ENCODE data around the gene CACNA1C. TPM values are rescaled to one million over a fixed set of nuclear protein-coding genes. Genes with fewer than 3 reads are reported as not detected.

The CACNA1C gene
- total and polyA plus RNA-seq, 2 of the 4 experiments (the other 2 are of a cell fraction) = 1.6 to 2.6 TPM

DNA sequence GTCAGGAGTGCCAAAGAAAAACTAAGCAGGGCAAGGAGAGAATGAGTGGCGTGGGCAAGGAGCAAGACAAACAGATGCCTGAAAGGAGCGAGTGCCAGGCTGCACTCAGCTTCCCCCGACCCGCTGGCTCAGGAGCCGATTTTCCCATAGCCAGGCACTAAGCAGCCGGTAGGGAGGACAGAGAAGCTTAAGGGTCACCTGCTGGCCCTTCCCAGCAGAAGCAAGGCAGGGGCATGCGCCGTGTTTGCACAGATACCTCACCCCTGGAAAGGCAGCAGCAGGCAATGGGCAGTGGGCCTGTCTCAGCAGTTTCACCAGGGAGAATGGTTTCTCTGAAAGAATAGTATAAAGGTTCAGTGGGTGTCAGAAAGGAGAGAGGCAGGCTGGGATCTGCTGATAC lies 637.1 kb downstream of the CACNA1C start:
- ChIA-PET POLR2A (ENCODE audit: unreplicated experiment) (no interaction called here), CTCF (no interaction called here)
- H3K9me3 ChIP-seq (ENCODE audit: control insufficient read depth, insufficient read depth, low read length) = no peaks in the 10 kb centered on the region

More for the DNA sequence above, 637.1 kb downstream of the CACNA1C start:
- no peak overlapping the region for H3K4ac ChIP-seq (ENCODE audit: low read depth, low read length)
- H4K8ac ChIP-seq (ENCODE audit: low read depth in 2 of 2, low read length in 2 of 2) = no peak overlapping the region
- ATAC-seq (ENCODE audit: low read depth) (no peak), DNase-seq (no peak)
- H2BK15ac ChIP-seq (ENCODE audit: low read depth, low read length) = no peak overlapping the region
- no CpG with 5 or more reads among the region's 8 CpGs for WGBS, 2 experiments (ENCODE audit: extremely low coverage in 2 of 2, insufficient read length in 1 of 2)
- peaks cover 19% of the 10 kb centered on the region for H3K36me3 ChIP-seq (ENCODE audit: control insufficient read depth, insufficient read depth, low read length)
- H3K9me1 ChIP-seq (ENCODE audit: insufficient read depth, low read length) = peaks cover 3% of the 10 kb centered on the region; the same call in 1 of the 2 replicates
- no peak overlapping the region for H2AK5ac ChIP-seq (ENCODE audit: low read depth, low read length)
- H2BK120ac ChIP-seq (ENCODE audit: low read depth, low read length) = no peak overlapping the region
- H3K27me3 ChIP-seq (ENCODE audit: control insufficient read depth, insufficient read depth, low read length) = peaks cover 8% of the 10 kb centered on the region
- no peak overlapping the region for H3K18ac ChIP-seq (ENCODE audit: low read depth, low read length)
- intact Hi-C loops (cut with micrococcal nuclease) (no loop called here), in situ Hi-C loops (cut with MboI; ENCODE audit: low sequenced_read_pairs) (no loop called here), dilution Hi-C loops (cut with HindIII; ENCODE audit: low sequenced_read_pairs, unreplicated experiment) (no loop called here)
- H3K56ac ChIP-seq (ENCODE audit: extremely low read depth, insufficient read depth, low read length) = no peak overlapping the region
- no peak overlapping the region for H3K23ac ChIP-seq (ENCODE audit: low read depth, low read length)
- H4K20me1 ChIP-seq (ENCODE audit: insufficient read depth, low read length) = no peaks in the 10 kb centered on the region
- no peak for TF ChIP-seq MAZ (IDR thresholded peaks at IDR 0.05; ENCODE audit: borderline replicate concordance, low read depth, low read length)
- TF ChIP-seq, protein P1, sequence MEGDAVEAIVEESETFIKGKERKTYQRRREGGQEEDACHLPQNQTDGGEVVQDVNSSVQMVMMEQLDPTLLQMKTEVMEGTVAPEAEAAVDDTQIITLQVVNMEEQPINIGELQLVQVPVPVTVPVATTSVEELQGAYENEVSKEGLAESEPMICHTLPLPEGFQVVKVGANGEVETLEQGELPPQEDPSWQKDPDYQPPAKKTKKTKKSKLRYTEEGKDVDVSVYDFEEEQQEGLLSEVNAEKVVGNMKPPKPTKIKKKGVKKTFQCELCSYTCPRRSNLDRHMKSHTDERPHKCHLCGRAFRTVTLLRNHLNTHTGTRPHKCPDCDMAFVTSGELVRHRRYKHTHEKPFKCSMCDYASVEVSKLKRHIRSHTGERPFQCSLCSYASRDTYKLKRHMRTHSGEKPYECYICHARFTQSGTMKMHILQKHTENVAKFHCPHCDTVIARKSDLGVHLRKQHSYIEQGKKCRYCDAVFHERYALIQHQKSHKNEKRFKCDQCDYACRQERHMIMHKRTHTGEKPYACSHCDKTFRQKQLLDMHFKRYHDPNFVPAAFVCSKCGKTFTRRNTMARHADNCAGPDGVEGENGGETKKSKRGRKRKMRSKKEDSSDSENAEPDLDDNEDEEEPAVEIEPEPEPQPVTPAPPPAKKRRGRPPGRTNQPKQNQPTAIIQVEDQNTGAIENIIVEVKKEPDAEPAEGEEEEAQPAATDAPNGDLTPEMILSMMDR (conservative IDR thresholded peaks at IDR 0.05; ENCODE audit: low read depth, low read length) = no peak
- TF ChIP-seq MAFK (IDR thresholded peaks at IDR 0.05; ENCODE audit: low read depth, low read length) = no peak
- TF ChIP-seq FOS (IDR thresholded peaks at IDR 0.05; ENCODE audit: low read depth, low read length) = no peak
- TF ChIP-seq, protein P2, sequence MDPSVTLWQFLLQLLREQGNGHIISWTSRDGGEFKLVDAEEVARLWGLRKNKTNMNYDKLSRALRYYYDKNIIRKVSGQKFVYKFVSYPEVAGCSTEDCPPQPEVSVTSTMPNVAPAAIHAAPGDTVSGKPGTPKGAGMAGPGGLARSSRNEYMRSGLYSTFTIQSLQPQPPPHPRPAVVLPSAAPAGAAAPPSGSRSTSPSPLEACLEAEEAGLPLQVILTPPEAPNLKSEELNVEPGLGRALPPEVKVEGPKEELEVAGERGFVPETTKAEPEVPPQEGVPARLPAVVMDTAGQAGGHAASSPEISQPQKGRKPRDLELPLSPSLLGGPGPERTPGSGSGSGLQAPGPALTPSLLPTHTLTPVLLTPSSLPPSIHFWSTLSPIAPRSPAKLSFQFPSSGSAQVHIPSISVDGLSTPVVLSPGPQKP (IDR thresholded peaks at IDR 0.05; ENCODE audit: borderline replicate concordance, low read depth, low read length) = no peak
- no peak for TF ChIP-seq BHLHE40 (IDR thresholded peaks at IDR 0.05; ENCODE audit: low read depth, low read length)
- TF ChIP-seq CEBPB (IDR thresholded peaks at IDR 0.05; ENCODE audit: low read depth, low read length) = no peak
- no peak for TF ChIP-seq MXI1 (IDR thresholded peaks at IDR 0.05; ENCODE audit: borderline replicate concordance, low read depth, low read length)
- TF ChIP-seq NFE2L2 (IDR thresholded peaks at IDR 0.05; ENCODE audit: low read depth, low read length) = no peak
- TF ChIP-seq CHD1 (IDR thresholded peaks at IDR 0.05; ENCODE audit: low read depth, low read length) = no peak
- no peak for TF ChIP-seq RFX5 (IDR thresholded peaks at IDR 0.05; ENCODE audit: low read depth, low read length)
- no peak for TF ChIP-seq RAD21 (IDR thresholded peaks at IDR 0.05; ENCODE audit: low read length)
- TF ChIP-seq RCOR1 (IDR thresholded peaks at IDR 0.05; ENCODE audit: insufficient replicate concordance, low read length) = no peak
- TF ChIP-seq, protein P3, sequence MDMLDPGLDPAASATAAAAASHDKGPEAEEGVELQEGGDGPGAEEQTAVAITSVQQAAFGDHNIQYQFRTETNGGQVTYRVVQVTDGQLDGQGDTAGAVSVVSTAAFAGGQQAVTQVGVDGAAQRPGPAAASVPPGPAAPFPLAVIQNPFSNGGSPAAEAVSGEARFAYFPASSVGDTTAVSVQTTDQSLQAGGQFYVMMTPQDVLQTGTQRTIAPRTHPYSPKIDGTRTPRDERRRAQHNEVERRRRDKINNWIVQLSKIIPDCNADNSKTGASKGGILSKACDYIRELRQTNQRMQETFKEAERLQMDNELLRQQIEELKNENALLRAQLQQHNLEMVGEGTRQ (IDR thresholded peaks at IDR 0.05; ENCODE audit: low read depth, low read length) = no peak
- TF ChIP-seq POLR2A (IDR thresholded peaks at IDR 0.05; ENCODE audit: low read depth, low read length) = no peak
- no peak for TF ChIP-seq SMC3 (IDR thresholded peaks at IDR 0.05; ENCODE audit: low read depth, low read length)
- no peak overlapping the region for H3K14ac ChIP-seq (replicated peaks; ENCODE audit: low read depth, low read length)
- H3K4me1 ChIP-seq (ENCODE audit: control insufficient read depth, insufficient read depth, low read length) = no peaks in the 10 kb centered on the region
- no peak overlapping the region for H3K9ac ChIP-seq (ENCODE audit: low read depth, low read length)
- no peak overlapping the region for H3K27ac ChIP-seq (ENCODE audit: insufficient read depth, low read length)
- no peak overlapping the region for H3K4me3 ChIP-seq (ENCODE audit: insufficient read depth, low read depth, low read length)
- no TSS peak for BruUV-seq (replicated peaks)
- no peak overlapping the region for H4K5ac ChIP-seq (ENCODE audit: low read depth, low read length)
- no peak overlapping the region for H4K91ac ChIP-seq (ENCODE audit: insufficient read depth, low read depth, low read length)
- H2AK9ac ChIP-seq (replicated peaks; ENCODE audit: low read depth, low read length, poor library complexity) = no peak overlapping the region
- no peaks in the 10 kb centered on the region for H3K79me1 ChIP-seq (ENCODE audit: low read depth in 1 of 2, low read length in 2 of 2)
- no peak overlapping the region for H2AFZ ChIP-seq (replicated peaks; ENCODE audit: low read length, poor library complexity)
- H2BK5ac ChIP-seq (ENCODE audit: low read depth, low read length, poor library complexity, severe bottlenecking) = no peak overlapping the region
- H3K4me2 ChIP-seq (ENCODE audit: low read depth, low read length) = no peak overlapping the region
- H2BK20ac ChIP-seq (ENCODE audit: low read depth, low read length) = no peak overlapping the region

All from IMR-90 (cell line).